SK-N-SH treated with all-trans-retinoic acid at 6 μM for 48 hours (cell line): Measurements from ENCODE around the gene LCE1E.

Source experiments
- ATAC-seq: fragments of 200-7000 bp; cut with Tn5 transposase; 3 replicates; pipeline ENCODE4 v1.9.1; 2020; ENCODE audit warnings: mild to moderate bottlenecking, moderate library complexity
- ARNTL ChIP-seq: fragments of 450-650 bp; formaldehyde crosslinking; IDR thresholded peaks from 2 replicates; pipeline ENCODE4 v1.5.0; 2020; ENCODE audit warnings: low read depth, mild to moderate bottlenecking, moderate library complexity, borderline replicate concordance
- BACH2 ChIP-seq: fragments of 250-450 bp; sonication (Bioruptor Pico); IDR thresholded peaks from 2 replicates; pipeline ENCODE4 v1.9.0; 2021; ENCODE audit warnings: mild to moderate bottlenecking, borderline replicate concordance
- CREB5 ChIP-seq: fragments of 250-450 bp; sonication (Bioruptor Pico); IDR thresholded peaks from 2 replicates; pipeline ENCODE4 v1.5.1; 2020; ENCODE audit warnings: low read depth, mild to moderate bottlenecking, moderate library complexity
- CSDC2 ChIP-seq: fragments of 250-450 bp; sonication (Bioruptor Pico); IDR thresholded peaks from 2 replicates; pipeline ENCODE4 v1.5.0; 2020; ENCODE audit warnings: mild to moderate bottlenecking, moderate library complexity
- ESRRG ChIP-seq: fragments of 250-450 bp; sonication (Bioruptor Pico); IDR thresholded peaks from 2 replicates; pipeline ENCODE4 v1.6.1; 2021; ENCODE audit warnings: mild to moderate bottlenecking
- GLIS3 ChIP-seq: fragments of 250-450 bp; sonication (Bioruptor Pico); IDR thresholded peaks from 2 replicates; pipeline ENCODE4 v1.5.0; 2020; ENCODE audit warnings: mild to moderate bottlenecking, moderate library complexity
- ISL1 ChIP-seq: fragments of 250-450 bp; sonication (Bioruptor Pico); IDR thresholded peaks from 2 replicates; pipeline ENCODE4 v2.1.2; 2022; ENCODE audit warnings: mild to moderate bottlenecking, moderate library complexity
- OSR1 ChIP-seq: fragments of 250-450 bp; sonication (Bioruptor Pico); IDR thresholded peaks from 2 replicates; pipeline ENCODE4 v1.8.0; 2022; ENCODE audit warnings: moderate library complexity, mild to moderate bottlenecking, inconsistent platforms
- POU6F1 ChIP-seq: fragments of 250-450 bp; sonication (Bioruptor Pico); IDR thresholded peaks from 2 replicates; pipeline ENCODE4 v1.8.0; 2021; ENCODE audit warnings: low read depth, mild to moderate bottlenecking, moderate library complexity, borderline replicate concordance
- PPARA ChIP-seq: fragments of 250-450 bp; sonication (Bioruptor Pico); IDR thresholded peaks from 2 replicates; pipeline ENCODE4 v1.5.0; 2020; ENCODE audit warnings: mild to moderate bottlenecking, borderline replicate concordance
- RARB ChIP-seq: fragments of 250-450 bp; sonication (Bioruptor Pico); IDR thresholded peaks from 2 replicates; pipeline ENCODE4 v1.8.0; 2021; ENCODE audit warnings: mild to moderate bottlenecking, moderate library complexity
- SNAI2 ChIP-seq: fragments of 250-450 bp; sonication (Bioruptor Pico); IDR thresholded peaks from 2 replicates; pipeline ENCODE4 v1.5.0; 2020; ENCODE audit warnings: mild to moderate bottlenecking, moderate library complexity
- TCF4 ChIP-seq: fragments of 250-450 bp; sonication (Bioruptor Pico); IDR thresholded peaks from 2 replicates; pipeline ENCODE4 v1.8.0; 2021; ENCODE audit warnings: mild to moderate bottlenecking, moderate library complexity, borderline replicate concordance
- ZC3H10 ChIP-seq: fragments of 250-450 bp; sonication (Bioruptor Pico); IDR thresholded peaks from 2 replicates; pipeline ENCODE4 v1.5.1; 2021; ENCODE audit warnings: mild to moderate bottlenecking, moderate library complexity
- ZFP3 ChIP-seq: fragments of 250-450 bp; sonication (Bioruptor Pico); IDR thresholded peaks from 2 replicates; pipeline ENCODE4 v1.5.0; 2020; ENCODE audit warnings: mild to moderate bottlenecking, moderate library complexity
- ZFP30 ChIP-seq: fragments of 450-650 bp; formaldehyde crosslinking; IDR thresholded peaks from 2 replicates; pipeline ENCODE4 v1.5.0; 2022; ENCODE audit warnings: mild to moderate bottlenecking, moderate library complexity
- ZNF70 ChIP-seq: fragments of 450-650 bp; formaldehyde crosslinking; IDR thresholded peaks from 2 replicates; pipeline ENCODE4 v1.5.0; 2020; ENCODE audit warnings: mild to moderate bottlenecking, moderate library complexity
- ZNF8 ChIP-seq: fragments of 450-650 bp; formaldehyde crosslinking; IDR thresholded peaks from 2 replicates; pipeline ENCODE4 v1.5.0; 2020; ENCODE audit warnings: mild to moderate bottlenecking, moderate library complexity
- TF ChIP-seq, protein P1 (sequence below): fragments of 250-450 bp; sonication (Bioruptor Pico); IDR thresholded peaks from 2 replicates; pipeline ENCODE4 v1.5.1; 2021; ENCODE audit warnings: mild to moderate bottlenecking, moderate library complexity
- TF ChIP-seq, protein P2 (sequence below): fragments of 250-450 bp; sonication (Bioruptor Pico); IDR thresholded peaks from 2 replicates; pipeline ENCODE4 v1.5.0; 2020; ENCODE audit warnings: mild to moderate bottlenecking, moderate library complexity

LCE1E gene

GRCh38 chr1:152753586-152753985 is 32.5 kb upstream of the LCE1E start:
- ATAC-seq, result no peak
- no peak for TF ChIP-seq ZC3H10 (CRISPR knock-in tag)
- TF ChIP-seq ZFP3 (CRISPR knock-in tag), result no peak
- TF ChIP-seq RARB (CRISPR knock-in tag), result no peak
- no peak for TF ChIP-seq ARNTL (CRISPR knock-in tag)
- TF ChIP-seq ZFP30 (CRISPR knock-in tag), result no peak
- TF ChIP-seq, protein P1, sequence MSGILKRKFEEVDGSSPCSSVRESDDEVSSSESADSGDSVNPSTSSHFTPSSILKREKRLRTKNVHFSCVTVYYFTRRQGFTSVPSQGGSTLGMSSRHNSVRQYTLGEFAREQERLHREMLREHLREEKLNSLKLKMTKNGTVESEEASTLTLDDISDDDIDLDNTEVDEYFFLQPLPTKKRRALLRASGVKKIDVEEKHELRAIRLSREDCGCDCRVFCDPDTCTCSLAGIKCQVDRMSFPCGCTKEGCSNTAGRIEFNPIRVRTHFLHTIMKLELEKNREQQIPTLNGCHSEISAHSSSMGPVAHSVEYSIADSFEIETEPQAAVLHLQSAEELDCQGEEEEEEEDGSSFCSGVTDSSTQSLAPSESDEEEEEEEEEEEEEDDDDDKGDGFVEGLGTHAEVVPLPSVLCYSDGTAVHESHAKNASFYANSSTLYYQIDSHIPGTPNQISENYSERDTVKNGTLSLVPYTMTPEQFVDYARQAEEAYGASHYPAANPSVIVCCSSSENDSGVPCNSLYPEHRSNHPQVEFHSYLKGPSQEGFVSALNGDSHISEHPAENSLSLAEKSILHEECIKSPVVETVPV (CRISPR knock-in tag), result no peak
- no peak for TF ChIP-seq POU6F1 (CRISPR knock-in tag)
- no peak for TF ChIP-seq ISL1
- TF ChIP-seq, protein P2, sequence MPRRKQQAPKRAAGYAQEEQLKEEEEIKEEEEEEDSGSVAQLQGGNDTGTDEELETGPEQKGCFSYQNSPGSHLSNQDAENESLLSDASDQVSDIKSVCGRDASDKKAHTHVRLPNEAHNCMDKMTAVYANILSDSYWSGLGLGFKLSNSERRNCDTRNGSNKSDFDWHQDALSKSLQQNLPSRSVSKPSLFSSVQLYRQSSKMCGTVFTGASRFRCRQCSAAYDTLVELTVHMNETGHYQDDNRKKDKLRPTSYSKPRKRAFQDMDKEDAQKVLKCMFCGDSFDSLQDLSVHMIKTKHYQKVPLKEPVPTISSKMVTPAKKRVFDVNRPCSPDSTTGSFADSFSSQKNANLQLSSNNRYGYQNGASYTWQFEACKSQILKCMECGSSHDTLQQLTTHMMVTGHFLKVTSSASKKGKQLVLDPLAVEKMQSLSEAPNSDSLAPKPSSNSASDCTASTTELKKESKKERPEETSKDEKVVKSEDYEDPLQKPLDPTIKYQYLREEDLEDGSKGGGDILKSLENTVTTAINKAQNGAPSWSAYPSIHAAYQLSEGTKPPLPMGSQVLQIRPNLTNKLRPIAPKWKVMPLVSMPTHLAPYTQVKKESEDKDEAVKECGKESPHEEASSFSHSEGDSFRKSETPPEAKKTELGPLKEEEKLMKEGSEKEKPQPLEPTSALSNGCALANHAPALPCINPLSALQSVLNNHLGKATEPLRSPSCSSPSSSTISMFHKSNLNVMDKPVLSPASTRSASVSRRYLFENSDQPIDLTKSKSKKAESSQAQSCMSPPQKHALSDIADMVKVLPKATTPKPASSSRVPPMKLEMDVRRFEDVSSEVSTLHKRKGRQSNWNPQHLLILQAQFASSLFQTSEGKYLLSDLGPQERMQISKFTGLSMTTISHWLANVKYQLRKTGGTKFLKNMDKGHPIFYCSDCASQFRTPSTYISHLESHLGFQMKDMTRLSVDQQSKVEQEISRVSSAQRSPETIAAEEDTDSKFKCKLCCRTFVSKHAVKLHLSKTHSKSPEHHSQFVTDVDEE (CRISPR knock-in tag), result no peak
- TF ChIP-seq OSR1, result no peak
- no peak for TF ChIP-seq ESRRG (CRISPR knock-in tag)
- no peak for TF ChIP-seq SNAI2 (CRISPR knock-in tag)
- TF ChIP-seq ZNF70 (CRISPR knock-in tag), result no peak
- TF ChIP-seq, all 23 proteins: peak for 0

DNA sequence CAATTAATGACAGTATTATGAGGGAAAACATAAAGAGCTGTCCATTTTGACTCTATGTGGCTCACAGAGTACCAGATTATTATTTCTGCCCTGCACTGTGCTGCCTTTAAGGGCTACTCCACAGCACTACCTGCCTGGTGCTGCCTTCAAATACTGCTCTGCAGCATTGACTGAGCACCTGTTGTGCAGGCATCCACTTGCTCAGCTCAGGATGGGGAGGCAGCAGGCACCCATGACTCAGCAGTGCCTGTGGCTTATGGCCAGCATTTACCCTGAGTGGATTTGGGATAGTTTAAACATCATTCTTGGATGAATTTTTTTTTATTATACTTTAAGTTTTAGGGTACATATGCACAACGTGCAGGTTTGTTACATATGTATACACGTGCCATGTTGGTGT is 29.2 kb upstream of the LCE1E start:
- ATAC-seq, result no peak
- TF ChIP-seq CSDC2 (CRISPR knock-in tag), result no peak
- no peak for TF ChIP-seq BACH2 (CRISPR knock-in tag)
- no peak for TF ChIP-seq ZFP3 (CRISPR knock-in tag)
- TF ChIP-seq CREB5 (CRISPR knock-in tag), result no peak
- TF ChIP-seq SNAI2 (CRISPR knock-in tag), result no peak
- TF ChIP-seq, protein P1 (CRISPR knock-in tag), result no peak

DNA sequence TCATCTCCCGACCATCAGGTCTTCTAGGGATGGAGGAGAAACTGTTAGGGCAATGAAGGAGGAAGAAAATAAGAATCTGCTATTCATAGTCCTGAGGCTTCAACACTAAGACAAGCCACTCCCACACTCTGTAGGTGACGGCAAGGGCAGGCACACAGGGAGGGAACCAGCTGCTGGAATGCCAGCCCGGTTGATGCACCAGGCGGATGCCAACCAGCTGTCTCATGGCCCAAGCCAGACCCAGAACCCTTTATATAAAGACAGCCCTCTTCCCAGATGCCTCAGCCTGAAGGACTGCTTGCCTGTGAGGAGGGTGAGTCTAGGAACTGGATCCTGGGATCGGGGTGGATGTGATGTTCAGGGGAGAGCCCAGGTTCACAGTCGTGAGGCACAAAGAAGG is 28.3 kb upstream of the LCE1E start, which contains the start of gene KPRP:
Gene KPRP (plus strand): TSS at position 279 of the 400 bp plus-strand sequence. CDS start 1,564 bp downstream, outside the sequence.
- ATAC-seq, result no peak
- TF ChIP-seq RARB (CRISPR knock-in tag) (no peak), PPARA (CRISPR knock-in tag) (no peak), CSDC2 (CRISPR knock-in tag) (no peak), ESRRG (CRISPR knock-in tag) (no peak), ISL1 (no peak), GLIS3 (CRISPR knock-in tag) (no peak), ZNF70 (CRISPR knock-in tag) (no peak), OSR1 (no peak), ZNF8 (CRISPR knock-in tag) (no peak), POU6F1 (CRISPR knock-in tag) (no peak), BACH2 (CRISPR knock-in tag) (no peak), ZFP30 (CRISPR knock-in tag) (no peak), ZC3H10 (CRISPR knock-in tag) (no peak), CREB5 (CRISPR knock-in tag) (no peak), TCF4 (CRISPR knock-in tag) (no peak)
- TF ChIP-seq, protein P2 (CRISPR knock-in tag), result no peak
- TF ChIP-seq, protein P1 (CRISPR knock-in tag), result no peak
